Iris pigment epithelial cell (primary cell): ENCODE data around the gene GNAQ.
"Not testable (repeated sequence)": the region's sequence is repeated elsewhere in the genome, so short reads cannot be mapped to it uniquely, and the experiment has no call there.

Source experiments
- DNase-seq: peaks from one replicate; pipeline ENCODE4 v3.0.0-alpha.2; 2011; ENCODE audit warnings: low read depth

Gene GNAQ

GRCh38 chr9:77877976-77878375 lies 153.6 kb downstream of the GNAQ start:
- DNase-seq: no peak

- no peak for DNase-seq
These were observed 155.0 kb downstream of the GNAQ start for GRCh38 chr9:77876590-77876989.

- no peak for DNase-seq
These were observed 155.5 kb downstream of the GNAQ start for GRCh38 chr9:77876091-77876490.

- no peak for DNase-seq
These were observed 158.7 kb downstream of the GNAQ start for GRCh38 chr9:77872863-77873262.

- DNase-seq: no peak
These were observed 159.4 kb downstream of the GNAQ start for GRCh38 chr9:77872177-77872576.

- no peak for DNase-seq
These were observed 160.1 kb downstream of the GNAQ start for GRCh38 chr9:77871483-77871882.

GRCh38 chr9:77866878-77867277 lies 164.7 kb downstream of the GNAQ start:
- DNase-seq: no peak

GRCh38 chr9:77865385-77866047 lies 166.1 kb downstream of the GNAQ start:
- DNase-seq: no peak

GRCh38 chr9:77864211-77864889 lies 167.3 kb downstream of the GNAQ start:
- DNase-seq: peak; percentile 87

GRCh38 chr9:77863638-77864037 lies 168.0 kb downstream of the GNAQ start:
- not testable (repeated sequence) for DNase-seq

- not testable (repeated sequence) for DNase-seq
These were observed 170.7 kb downstream of the GNAQ start for GRCh38 chr9:77860953-77861352.

- no peak for DNase-seq
These were observed 173.9 kb downstream of the GNAQ start for GRCh38 chr9:77857513-77858259.

- peak; percentile 56 for DNase-seq
These were observed 175.0 kb downstream of the GNAQ start for GRCh38 chr9:77856615-77857014.

- DNase-seq: no peak
These were observed 176.7 kb downstream of the GNAQ start for GRCh38 chr9:77854916-77855311.

- DNase-seq: no peak
These were observed 177.2 kb downstream of the GNAQ start for GRCh38 chr9:77854258-77854915.

GRCh38 chr9:77853716-77854115 lies 177.9 kb downstream of the GNAQ start:
- no peak for DNase-seq

- DNase-seq: no peak
These were observed 179.6 kb downstream of the GNAQ start for GRCh38 chr9:77851882-77852595.

GRCh38 chr9:77848897-77849296 lies 182.7 kb downstream of the GNAQ start:
- DNase-seq: peak; percentile 95

- no peak for DNase-seq
These were observed 183.2 kb downstream of the GNAQ start for GRCh38 chr9:77848404-77848803.

GRCh38 chr9:77847626-77848025 lies 184.0 kb downstream of the GNAQ start:
- DNase-seq: no peak

- DNase-seq: peak; percentile 65
These were observed 184.5 kb downstream of the GNAQ start for GRCh38 chr9:77847059-77847499.

GRCh38 chr9:77844415-77844814 lies 187.2 kb downstream of the GNAQ start:
- DNase-seq: no peak
